Fibroblast of mammary gland (primary cell): Measurements from ENCODE around the gene IL15RA.
A peak's percentile ranks its signal among the peaks of the same experiment; 100 is the strongest.

Experiments used
- DNase-seq: peaks from one replicate; pipeline ENCODE4 v3.0.0-alpha.2; 2010; ENCODE audit warnings: low read depth
- H3K4me3 ChIP-seq: 2 replicates; pipeline ENCODE4 v1.5.1; 2011; ENCODE audit warnings: low read depth, mild to moderate bottlenecking, low read length, moderate library complexity; ENCODE audit not compliant: control insufficient read depth
- CTCF ChIP-seq: conservative IDR thresholded peaks from 2 replicates; pipeline ENCODE4 v1.5.1; 2011; ENCODE audit warnings: low read depth, low read length, inconsistent platforms; ENCODE audit not compliant: control insufficient read depth, insufficient read depth

IL15RA gene

GRCh38 chr10:5945561-5946418, 31.6 kb downstream of the IL15RA start:
- H3K4me3 ChIP-seq, result peak overlapping the region; percentile 9
- TF ChIP-seq CTCF, result no peak
- DNase-seq, result peak; percentile 92

- TF ChIP-seq CTCF, result no peak
- no peak for DNase-seq
- H3K4me3 ChIP-seq, result no peak overlapping the region
These were observed 32.2 kb downstream of the IL15RA start for GRCh38 chr10:5945190-5945509.

GRCh38 chr10:5944389-5945189, 32.8 kb downstream of the IL15RA start:
- peak overlapping the region; percentile 11 for H3K4me3 ChIP-seq
- DNase-seq, result peak; percentile 100
- no peak for TF ChIP-seq CTCF

- TF ChIP-seq CTCF, result no peak
- peak; percentile 76 for DNase-seq
- no peak overlapping the region for H3K4me3 ChIP-seq
These were observed 33.8 kb downstream of the IL15RA start for GRCh38 chr10:5943536-5943935.

GRCh38 chr10:5942474-5942873, 34.9 kb downstream of the IL15RA start:
- DNase-seq, result no peak
- no peak for TF ChIP-seq CTCF
- no peak overlapping the region for H3K4me3 ChIP-seq

- no peak overlapping the region for H3K4me3 ChIP-seq
- no peak for DNase-seq
- TF ChIP-seq CTCF, result no peak
These were observed 35.3 kb downstream of the IL15RA start for GRCh38 chr10:5942001-5942400.
